ENCODE data around the gene NR1H2.

NR1H2 gene

DNA sequence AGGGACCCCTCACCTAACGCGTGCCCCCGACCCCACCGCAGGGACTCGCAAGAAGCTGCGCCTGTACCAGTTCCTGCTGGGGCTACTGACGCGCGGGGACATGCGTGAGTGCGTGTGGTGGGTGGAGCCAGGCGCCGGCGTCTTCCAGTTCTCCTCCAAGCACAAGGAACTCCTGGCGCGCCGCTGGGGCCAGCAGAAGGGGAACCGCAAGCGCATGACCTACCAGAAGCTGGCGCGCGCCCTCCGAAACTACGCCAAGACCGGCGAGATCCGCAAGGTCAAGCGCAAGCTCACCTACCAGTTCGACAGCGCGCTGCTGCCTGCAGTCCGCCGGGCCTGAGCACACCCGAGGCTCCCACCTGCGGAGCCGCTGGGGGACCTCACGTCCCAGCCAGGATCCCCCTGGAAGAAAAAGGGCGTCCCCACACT lies 51.8 kb downstream of the NR1H2 start:
- no peak for ATAC-seq
- no peak for TF ChIP-seq ZNF70 (CRISPR knock-in tag; IDR thresholded peaks at IDR 0.05)
- no peak for TF ChIP-seq ESRRG (CRISPR knock-in tag; IDR thresholded peaks at IDR 0.05)
- no peak for TF ChIP-seq ARNTL (CRISPR knock-in tag; IDR thresholded peaks at IDR 0.05; ENCODE audit: borderline replicate concordance, low read depth)
- no peak for TF ChIP-seq ZFP30 (CRISPR knock-in tag; IDR thresholded peaks at IDR 0.05)
- TF ChIP-seq, protein P1, sequence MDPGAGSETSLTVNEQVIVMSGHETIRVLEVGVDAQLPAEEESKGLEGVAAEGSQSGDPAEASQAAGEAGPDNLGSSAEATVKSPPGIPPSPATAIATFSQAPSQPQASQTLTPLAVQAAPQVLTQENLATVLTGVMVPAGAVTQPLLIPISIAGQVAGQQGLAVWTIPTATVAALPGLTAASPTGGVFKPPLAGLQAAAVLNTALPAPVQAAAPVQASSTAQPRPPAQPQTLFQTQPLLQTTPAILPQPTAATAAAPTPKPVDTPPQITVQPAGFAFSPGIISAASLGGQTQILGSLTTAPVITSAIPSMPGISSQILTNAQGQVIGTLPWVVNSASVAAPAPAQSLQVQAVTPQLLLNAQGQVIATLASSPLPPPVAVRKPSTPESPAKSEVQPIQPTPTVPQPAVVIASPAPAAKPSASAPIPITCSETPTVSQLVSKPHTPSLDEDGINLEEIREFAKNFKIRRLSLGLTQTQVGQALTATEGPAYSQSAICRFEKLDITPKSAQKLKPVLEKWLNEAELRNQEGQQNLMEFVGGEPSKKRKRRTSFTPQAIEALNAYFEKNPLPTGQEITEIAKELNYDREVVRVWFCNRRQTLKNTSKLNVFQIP (CRISPR knock-in tag; IDR thresholded peaks at IDR 0.05; ENCODE audit: borderline replicate concordance, low read depth), result no peak
- no peak for TF ChIP-seq ZFP3 (CRISPR knock-in tag; IDR thresholded peaks at IDR 0.05)
- TF ChIP-seq ZC3H10 (CRISPR knock-in tag; IDR thresholded peaks at IDR 0.05), result no peak
- no peak for TF ChIP-seq TCF4 (CRISPR knock-in tag; IDR thresholded peaks at IDR 0.05; ENCODE audit: borderline replicate concordance)
- TF ChIP-seq ZNF565 (CRISPR knock-in tag; conservative IDR thresholded peaks at IDR 0.05; ENCODE audit: low read depth), result no peak
- TF ChIP-seq TOX (CRISPR knock-in tag; IDR thresholded peaks at IDR 0.05; ENCODE audit: borderline replicate concordance), result no peak
- TF ChIP-seq, protein P2, sequence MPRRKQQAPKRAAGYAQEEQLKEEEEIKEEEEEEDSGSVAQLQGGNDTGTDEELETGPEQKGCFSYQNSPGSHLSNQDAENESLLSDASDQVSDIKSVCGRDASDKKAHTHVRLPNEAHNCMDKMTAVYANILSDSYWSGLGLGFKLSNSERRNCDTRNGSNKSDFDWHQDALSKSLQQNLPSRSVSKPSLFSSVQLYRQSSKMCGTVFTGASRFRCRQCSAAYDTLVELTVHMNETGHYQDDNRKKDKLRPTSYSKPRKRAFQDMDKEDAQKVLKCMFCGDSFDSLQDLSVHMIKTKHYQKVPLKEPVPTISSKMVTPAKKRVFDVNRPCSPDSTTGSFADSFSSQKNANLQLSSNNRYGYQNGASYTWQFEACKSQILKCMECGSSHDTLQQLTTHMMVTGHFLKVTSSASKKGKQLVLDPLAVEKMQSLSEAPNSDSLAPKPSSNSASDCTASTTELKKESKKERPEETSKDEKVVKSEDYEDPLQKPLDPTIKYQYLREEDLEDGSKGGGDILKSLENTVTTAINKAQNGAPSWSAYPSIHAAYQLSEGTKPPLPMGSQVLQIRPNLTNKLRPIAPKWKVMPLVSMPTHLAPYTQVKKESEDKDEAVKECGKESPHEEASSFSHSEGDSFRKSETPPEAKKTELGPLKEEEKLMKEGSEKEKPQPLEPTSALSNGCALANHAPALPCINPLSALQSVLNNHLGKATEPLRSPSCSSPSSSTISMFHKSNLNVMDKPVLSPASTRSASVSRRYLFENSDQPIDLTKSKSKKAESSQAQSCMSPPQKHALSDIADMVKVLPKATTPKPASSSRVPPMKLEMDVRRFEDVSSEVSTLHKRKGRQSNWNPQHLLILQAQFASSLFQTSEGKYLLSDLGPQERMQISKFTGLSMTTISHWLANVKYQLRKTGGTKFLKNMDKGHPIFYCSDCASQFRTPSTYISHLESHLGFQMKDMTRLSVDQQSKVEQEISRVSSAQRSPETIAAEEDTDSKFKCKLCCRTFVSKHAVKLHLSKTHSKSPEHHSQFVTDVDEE (CRISPR knock-in tag; IDR thresholded peaks at IDR 0.05), result no peak
- TF ChIP-seq, protein P3, sequence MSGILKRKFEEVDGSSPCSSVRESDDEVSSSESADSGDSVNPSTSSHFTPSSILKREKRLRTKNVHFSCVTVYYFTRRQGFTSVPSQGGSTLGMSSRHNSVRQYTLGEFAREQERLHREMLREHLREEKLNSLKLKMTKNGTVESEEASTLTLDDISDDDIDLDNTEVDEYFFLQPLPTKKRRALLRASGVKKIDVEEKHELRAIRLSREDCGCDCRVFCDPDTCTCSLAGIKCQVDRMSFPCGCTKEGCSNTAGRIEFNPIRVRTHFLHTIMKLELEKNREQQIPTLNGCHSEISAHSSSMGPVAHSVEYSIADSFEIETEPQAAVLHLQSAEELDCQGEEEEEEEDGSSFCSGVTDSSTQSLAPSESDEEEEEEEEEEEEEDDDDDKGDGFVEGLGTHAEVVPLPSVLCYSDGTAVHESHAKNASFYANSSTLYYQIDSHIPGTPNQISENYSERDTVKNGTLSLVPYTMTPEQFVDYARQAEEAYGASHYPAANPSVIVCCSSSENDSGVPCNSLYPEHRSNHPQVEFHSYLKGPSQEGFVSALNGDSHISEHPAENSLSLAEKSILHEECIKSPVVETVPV (CRISPR knock-in tag; IDR thresholded peaks at IDR 0.05), result no peak
- no peak for TF ChIP-seq RARB (CRISPR knock-in tag; IDR thresholded peaks at IDR 0.05)
- TF ChIP-seq ZNF8 (CRISPR knock-in tag; IDR thresholded peaks at IDR 0.05), result no peak
- no peak for TF ChIP-seq SNAI2 (CRISPR knock-in tag; IDR thresholded peaks at IDR 0.05)
- TF ChIP-seq GLIS3 (CRISPR knock-in tag; IDR thresholded peaks at IDR 0.05), result no peak
- no peak for TF ChIP-seq ISL1 (CRISPR knock-in tag; IDR thresholded peaks at IDR 0.05)

DNA sequence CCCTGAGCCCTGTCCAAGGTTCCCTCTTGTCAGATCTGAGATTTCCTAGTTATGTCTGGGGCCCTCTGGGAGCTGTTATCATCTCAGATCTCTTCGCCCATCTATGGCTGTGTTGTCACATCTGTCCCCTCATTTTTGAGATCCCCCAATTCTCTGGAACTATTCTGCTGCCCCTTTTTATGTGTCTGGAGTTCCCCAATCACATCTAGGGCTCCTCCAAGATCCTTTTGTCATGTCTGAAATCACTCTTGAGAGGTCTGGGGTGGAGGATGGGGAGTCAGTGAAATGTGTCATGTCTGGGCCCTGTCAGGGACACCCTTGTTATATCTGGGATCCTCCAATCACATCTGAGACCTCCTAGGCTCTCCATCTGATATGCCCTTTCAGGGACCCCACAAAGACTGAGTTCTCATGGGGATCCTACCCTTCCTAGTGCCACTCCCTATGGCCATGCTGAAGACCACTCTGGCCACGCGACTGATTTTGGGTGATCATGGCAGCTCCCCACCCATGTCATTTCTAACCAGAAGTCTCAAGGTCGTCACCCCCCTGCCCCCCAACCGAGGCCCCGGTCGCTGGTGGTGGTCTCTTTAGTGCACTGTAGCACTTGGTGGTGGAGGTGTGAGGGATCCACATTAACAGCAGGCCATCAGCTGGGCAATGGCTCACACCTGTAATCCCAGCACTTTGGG lies 52.7 kb downstream of the NR1H2 start:
- TF ChIP-seq, protein P2 (CRISPR knock-in tag; IDR thresholded peaks at IDR 0.05), result no peak
- TF ChIP-seq ISL1 (CRISPR knock-in tag; IDR thresholded peaks at IDR 0.05) (no peak), CSDC2 (CRISPR knock-in tag; IDR thresholded peaks at IDR 0.05) (no peak), TOX (CRISPR knock-in tag; IDR thresholded peaks at IDR 0.05; ENCODE audit: borderline replicate concordance) (no peak)
- ATAC-seq, result no peak

DNA sequence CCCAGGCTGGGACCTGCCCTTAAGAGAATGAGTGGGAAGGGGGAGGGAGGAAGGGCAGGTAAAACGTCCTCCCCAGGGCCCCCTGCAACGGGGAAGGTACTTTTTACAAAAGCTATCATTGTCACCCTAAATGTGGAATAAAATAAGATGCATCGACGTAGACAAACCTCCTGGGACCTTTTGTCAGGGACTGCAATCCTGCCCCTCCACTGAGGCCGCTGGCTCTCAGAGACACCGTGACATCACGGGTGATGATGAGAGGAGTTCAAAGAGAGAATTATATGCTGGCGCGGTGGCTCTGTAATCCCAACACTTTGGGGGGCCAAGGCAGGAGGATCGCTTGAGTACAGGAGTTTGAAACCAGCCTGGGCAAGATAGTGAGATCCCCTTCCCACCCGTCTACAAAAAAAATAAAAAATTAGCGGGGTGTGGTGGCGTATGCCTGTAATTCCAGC lies 54.7 kb downstream of the NR1H2 start:
- ATAC-seq, result no peak
- TF ChIP-seq ZNF70 (CRISPR knock-in tag; IDR thresholded peaks at IDR 0.05) (no peak), ZNF565 (CRISPR knock-in tag; conservative IDR thresholded peaks at IDR 0.05; ENCODE audit: low read depth) (no peak), ZNF8 (CRISPR knock-in tag; IDR thresholded peaks at IDR 0.05) (no peak), OSR1 (CRISPR knock-in tag; IDR thresholded peaks at IDR 0.05) (no peak), ZFP3 (CRISPR knock-in tag; IDR thresholded peaks at IDR 0.05) (no peak), ZFP30 (CRISPR knock-in tag; IDR thresholded peaks at IDR 0.05) (no peak), GLIS3 (CRISPR knock-in tag; IDR thresholded peaks at IDR 0.05) (no peak), ISL1 (CRISPR knock-in tag; IDR thresholded peaks at IDR 0.05) (no peak), TCF4 (CRISPR knock-in tag; IDR thresholded peaks at IDR 0.05; ENCODE audit: borderline replicate concordance) (no peak)
- TF ChIP-seq, protein P1 (CRISPR knock-in tag; IDR thresholded peaks at IDR 0.05; ENCODE audit: borderline replicate concordance, low read depth), result no peak
- TF ChIP-seq, protein P2 (CRISPR knock-in tag; IDR thresholded peaks at IDR 0.05), result no peak
- TF ChIP-seq, protein P4, sequence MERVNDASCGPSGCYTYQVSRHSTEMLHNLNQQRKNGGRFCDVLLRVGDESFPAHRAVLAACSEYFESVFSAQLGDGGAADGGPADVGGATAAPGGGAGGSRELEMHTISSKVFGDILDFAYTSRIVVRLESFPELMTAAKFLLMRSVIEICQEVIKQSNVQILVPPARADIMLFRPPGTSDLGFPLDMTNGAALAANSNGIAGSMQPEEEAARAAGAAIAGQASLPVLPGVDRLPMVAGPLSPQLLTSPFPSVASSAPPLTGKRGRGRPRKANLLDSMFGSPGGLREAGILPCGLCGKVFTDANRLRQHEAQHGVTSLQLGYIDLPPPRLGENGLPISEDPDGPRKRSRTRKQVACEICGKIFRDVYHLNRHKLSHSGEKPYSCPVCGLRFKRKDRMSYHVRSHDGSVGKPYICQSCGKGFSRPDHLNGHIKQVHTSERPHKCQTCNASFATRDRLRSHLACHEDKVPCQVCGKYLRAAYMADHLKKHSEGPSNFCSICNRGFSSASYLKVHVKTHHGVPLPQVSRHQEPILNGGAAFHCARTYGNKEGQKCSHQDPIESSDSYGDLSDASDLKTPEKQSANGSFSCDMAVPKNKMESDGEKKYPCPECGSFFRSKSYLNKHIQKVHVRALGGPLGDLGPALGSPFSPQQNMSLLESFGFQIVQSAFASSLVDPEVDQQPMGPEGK (CRISPR knock-in tag; IDR thresholded peaks at IDR 0.05; ENCODE audit: borderline replicate concordance), result no peak

Measured in SK-N-SH treated with all-trans-retinoic acid at 6 μM for 48 hours (cell line).